Heart left ventricle (tissue), 16 donors: ENCODE results near the gene SERHL2. TPM values are rescaled to one million over a fixed set of nuclear protein-coding genes. Genes with fewer than 3 reads are reported as not detected.
"Not testable (repeated sequence)": the region's sequence is repeated elsewhere in the genome, so short reads cannot be mapped to it uniquely, and the experiment has no call there.

ENCODE experiments used
- ATAC-seq, 4 donors: fragments of 200-7000 bp; cut with Tn5 transposase; one replicate each; pipeline ENCODE4 v1.9.1; 2020 to 2022; ENCODE audit warnings: moderate library complexity in 4 of 4, mild to moderate bottlenecking in 3 of 4, moderate number of reproducible peaks in 1 of 4
- DNase-seq, 5 donors: peaks; one replicate each; pipeline ENCODE4 v3.0.0-alpha.2; 2020
- H3K27ac ChIP-seq, 12 donors: fragments of 200-600 bp; sonication (generic) in 4 of 12; one replicate each; pipeline versions ENCODE4 v1.5.0 to v1.8.0; 2016 to 2022; ENCODE audit warnings: mild to moderate bottlenecking in 2 of 12
- H3K27me3 ChIP-seq, 9 donors: fragments of 200-600 bp; sonication (generic) in 2 of 9; one replicate each; pipeline versions ENCODE4 v1.5.1 to v1.8.0; 2016 to 2022; ENCODE audit warnings: mild to moderate bottlenecking in 3 of 9
- H3K36me3 ChIP-seq, 9 donors: fragments of 200-600 bp; sonication (generic) in 2 of 9; one replicate each; pipeline versions ENCODE4 v1.5.0 to v1.8.0; 2018 to 2022; ENCODE audit warnings: mild to moderate bottlenecking in 2 of 9
- H3K4me1 ChIP-seq, 12 donors: fragments of 200-600 bp; sonication (generic) in 4 of 12; one replicate each; pipeline versions ENCODE4 v1.5.0 to v1.8.0; 2016 to 2022; ENCODE audit warnings: mild to moderate bottlenecking in 3 of 12
- H3K4me3 ChIP-seq, 12 donors: fragments of 200-600 bp; sonication (generic) in 4 of 12; one replicate each; pipeline versions ENCODE4 v1.5.0 to v1.8.0; 2017 to 2022; ENCODE audit warnings: mild to moderate bottlenecking in 9 of 12, moderate library complexity in 4 of 12
- H3K9me3 ChIP-seq, 12 donors: fragments of 200-600 bp; sonication (generic) in 4 of 12; one replicate each; pipeline versions ENCODE4 v1.5.0 to v1.8.0; 2016 to 2022; ENCODE audit warnings: mild to moderate bottlenecking in 1 of 12
- POLR2A ChIP-seq, 2 donors: fragments of 450-650 bp; IDR thresholded peaks; one replicate each; pipeline ENCODE4 v1.6.1; 2017; ENCODE audit warnings: antibody characterized with exemption in 2 of 2, mild to moderate bottlenecking in 2 of 2, moderate library complexity in 2 of 2
- WGBS, 4 donors: extraction: QIAGEN DNeasy Blood & Tissue Kit in 2 of 4; methylation state at CpG; one replicate each; pipeline versions ENCODE4 v1.1.5 to v1.1.7; 2013 to 2018; 5-methylcytosine and 5-hydroxymethylcytosine counted together
- intact Hi-C, 10 donors: fragments of 100-400 bp; cut with DNase I; formaldehyde crosslinking; loops; one replicate each; pipeline versions ENCODE4 v1.11.1 to v1.14.2; 2022
- polyA plus RNA-seq, 2 donors: library from polyadenylated mRNA; stranded (reverse); fragments of 200-250 nt; gene quantifications; one replicate each; pipeline ENCODE4 v1.2.3, GENCODE V29; 2013
- total RNA-seq, 9 donors: library from RNA; depleted of rRNA in 2 of 9; stranded (reverse); fragments of >200 nt in 2 of 9; fragmentation: NEBNext Ultra II Directional in 3 of 9; extraction: Animal tissue kit (Norgen Biotek cat#: 25700) in 3 of 9; gene quantifications; one replicate each; pipeline versions ENCODE4 v1.1.0 to v1.2.4, GENCODE V29; 2016 to 2023
- TF ChIP-seq, protein P1 (sequence below), 12 donors: fragments of 200-600 bp; sonication (generic) in 4 of 12; IDR thresholded peaks; one replicate each; pipeline versions ENCODE4 v1.5.0 to v1.8.0; 2018 to 2022; ENCODE audit warnings: antibody characterized with exemption in 12 of 12, mild to moderate bottlenecking in 5 of 12
- donor health status: ischemic (EF 13 %, LVEDD 7.1; RV severe dilation, severe dysfunction).
- donor health status: healthy with polysubstance abuse.
- donor health status: DM: no; HTN: yes; CAD: no.
- donor health status: DM: no; HTN: no; CAD: no.
- donor health status: ischemic (EF 25% LVEDD 6.9; RV normal size, moderate dysfunction).
- donor health status: ischemic (EF 25% LVEDD 5.7; RV mildly dilated, moderate dysfunction).
- donor health status: healthy.
- donor health status: DM: yes; HTN: yes; CAD: no.
- donor health status: ischemic (EF 35%, LVEDD 5.7; RV mildly dilated, moderate dysfunction).
- donor health status: nonischemic (EF 11% LVEDD 7.7; RV severe dilation, severe dysfunction).
- donor health status: DM: yes; HTN: yes; CAD: no.
- donor health status: PGD.
- donor health status: ischemic (EF 29% LVEDD 5.4; RV normal size, mild dysfunction).
- donor health status: nonischemic (EF 23%, LVEDD 6.1; RV moderate dilation, normal function).

Gene SERHL2
- total and polyA plus RNA-seq, 11 donors, result 0.90 to 5.3 (median 3.4) TPM

- DNase-seq (no peak), ATAC-seq (peak in 1 of 4 donors; percentile 14)
- Histone ChIP-seq H3K4me3 (no peak overlapping the region), H3K27ac (peak overlapping the region in 1 of 12 donors; percentile 83), H3K4me1 (peaks cover 0 to 21% (median 4%) of the 10 kb centered on the region in 12 donors), H3K27me3 (no peaks in the 10 kb centered on the region), H3K36me3 (peaks cover 0 to 42% (median 17%) of the 10 kb centered on the region in 9 donors), H3K9me3 (no peaks in the 10 kb centered on the region)
- intact Hi-C loops, result loop anchor here in 2 of 10 donors (5.0 to 10.0 kb wide), 2 partner anchors 41 to 103 kb away; partner anchors contain the start of genes SERHL2 (in 2 of the 2) and POLDIP3 (in 1 of the 2)
- 63 to 70% (median 67%) methylated on average over 8 to 10 of the region's 10 CpGs for WGBS, 4 donors
- TF ChIP-seq POLR2A (IDR thresholded peaks at IDR 0.05), result no peak
- TF ChIP-seq, protein P1, sequence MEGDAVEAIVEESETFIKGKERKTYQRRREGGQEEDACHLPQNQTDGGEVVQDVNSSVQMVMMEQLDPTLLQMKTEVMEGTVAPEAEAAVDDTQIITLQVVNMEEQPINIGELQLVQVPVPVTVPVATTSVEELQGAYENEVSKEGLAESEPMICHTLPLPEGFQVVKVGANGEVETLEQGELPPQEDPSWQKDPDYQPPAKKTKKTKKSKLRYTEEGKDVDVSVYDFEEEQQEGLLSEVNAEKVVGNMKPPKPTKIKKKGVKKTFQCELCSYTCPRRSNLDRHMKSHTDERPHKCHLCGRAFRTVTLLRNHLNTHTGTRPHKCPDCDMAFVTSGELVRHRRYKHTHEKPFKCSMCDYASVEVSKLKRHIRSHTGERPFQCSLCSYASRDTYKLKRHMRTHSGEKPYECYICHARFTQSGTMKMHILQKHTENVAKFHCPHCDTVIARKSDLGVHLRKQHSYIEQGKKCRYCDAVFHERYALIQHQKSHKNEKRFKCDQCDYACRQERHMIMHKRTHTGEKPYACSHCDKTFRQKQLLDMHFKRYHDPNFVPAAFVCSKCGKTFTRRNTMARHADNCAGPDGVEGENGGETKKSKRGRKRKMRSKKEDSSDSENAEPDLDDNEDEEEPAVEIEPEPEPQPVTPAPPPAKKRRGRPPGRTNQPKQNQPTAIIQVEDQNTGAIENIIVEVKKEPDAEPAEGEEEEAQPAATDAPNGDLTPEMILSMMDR (IDR thresholded peaks at IDR 0.05), result no peak
Observed at GRCh38 chr22:42511401-42511891, 42.3 kb upstream of the SERHL2 start.

DNA sequence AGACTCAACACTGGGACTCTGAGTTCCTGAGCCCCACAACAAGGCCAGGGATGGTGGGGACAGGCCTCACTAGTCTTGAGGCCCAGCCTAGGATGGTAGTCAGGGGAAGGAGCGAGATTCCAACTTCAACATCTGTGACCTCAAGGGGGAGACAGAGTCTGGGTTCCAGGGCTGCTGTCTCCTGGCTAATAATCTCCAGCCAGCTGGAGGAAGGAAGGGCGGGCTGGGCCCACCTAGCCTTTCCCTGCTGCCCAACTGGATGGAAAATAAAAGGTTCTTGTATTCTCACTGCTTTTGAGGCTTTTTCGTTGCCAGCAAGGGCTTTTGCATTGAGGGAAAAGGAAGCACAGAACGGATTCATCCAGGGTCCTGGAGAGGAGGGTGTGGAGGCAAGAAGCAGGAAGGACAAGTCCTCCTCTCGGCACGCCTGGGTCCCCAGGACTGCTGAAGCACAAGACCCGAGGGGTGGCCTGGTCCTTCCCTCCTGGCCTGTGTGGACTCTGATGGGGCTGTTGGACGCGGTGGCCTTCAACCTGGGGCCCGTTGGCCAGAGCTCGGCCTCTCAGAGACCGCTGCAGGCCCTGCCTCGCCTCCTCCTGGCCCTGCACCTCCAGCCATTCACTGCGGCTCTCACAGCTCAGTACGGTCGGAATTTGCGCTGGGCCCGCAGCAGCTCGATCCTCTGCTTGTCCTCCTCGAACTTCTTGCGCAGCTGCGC lies 41.3 kb upstream of the SERHL2 start:
- intact Hi-C loops, result loop anchor here in 2 of 10 donors (5.0 to 10.0 kb wide), 2 partner anchors 40 to 102 kb away; partner anchors contain the start of genes SERHL2 (in 2 of the 2) and POLDIP3 (in 1 of the 2)
- TF ChIP-seq, protein P1 (IDR thresholded peaks at IDR 0.05), result peak in 10 of 12 donors; percentile 12 to 66 (median 36)
- H3K4me1 ChIP-seq, result peaks cover 0 to 21% (median 4%) of the 10 kb centered on the region in 12 donors
- not testable (repeated sequence) for H3K4me3 ChIP-seq, H3K27me3 ChIP-seq, H3K9me3 ChIP-seq
- peak overlapping the region in 10 of 12 donors; percentile 44 to 83 (median 64) for H3K27ac ChIP-seq
- peak; percentile 49 to 82 (median 54) for ATAC-seq
- H3K36me3 ChIP-seq, result peaks cover 0 to 52% (median 26%) of the 10 kb centered on the region in 9 donors
- WGBS, 4 donors, result 61 to 73% (median 70%) methylated on average over 12 to 22 of the region's 22 CpGs
- peak in 4 of 5 donors; percentile 36 to 79 (median 50) for DNase-seq

DNA sequence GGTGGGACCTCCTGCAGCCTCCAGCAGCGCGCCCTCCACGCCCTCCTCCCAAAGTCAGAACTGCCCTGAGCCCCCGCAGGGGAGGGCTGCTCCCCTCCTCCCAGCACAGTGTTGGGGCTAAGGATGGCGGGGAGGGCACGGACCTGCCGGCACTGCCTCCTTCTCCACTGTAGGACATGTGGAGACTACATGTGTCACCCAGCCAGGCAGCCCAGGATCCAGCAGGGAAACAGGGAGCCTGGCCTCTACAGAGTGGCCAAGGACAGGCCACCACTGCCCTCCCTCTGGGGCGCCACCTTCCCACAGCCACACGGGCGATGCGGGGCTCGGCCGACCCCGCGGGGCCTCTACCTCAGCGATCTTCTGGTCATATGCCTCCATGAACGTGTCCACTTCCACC lies 39.4 kb upstream of the SERHL2 start:
- WGBS, 4 donors, result 91 to 95% (median 93%) methylated on average over 12 to 17 of the region's 17 CpGs
- not testable (repeated sequence) for H3K27ac ChIP-seq, H3K4me3 ChIP-seq, H3K27me3 ChIP-seq, H3K9me3 ChIP-seq, ATAC-seq
- intact Hi-C loops, result loop anchor here in 2 of 10 donors (5.0 to 10.0 kb wide), 2 partner anchors 38 to 100 kb away; partner anchors contain the start of genes SERHL2 (in 2 of the 2) and POLDIP3 (in 1 of the 2)
- H3K36me3 ChIP-seq, result peaks cover 0 to 57% (median 27%) of the 10 kb centered on the region in 9 donors
- H3K4me1 ChIP-seq, result peaks cover 0 to 28% (median 5%) of the 10 kb centered on the region in 12 donors
- peak in 1 of 5 donors; percentile 58 for DNase-seq

- DNase-seq, H3K4me3 ChIP-seq, ATAC-seq, H3K27ac ChIP-seq, H3K9me3 ChIP-seq, H3K27me3 ChIP-seq: not testable (repeated sequence)
- H3K4me1 ChIP-seq, result peaks cover 0 to 33% (median 9%) of the 10 kb centered on the region in 12 donors
- 87 to 93% (median 91%) methylated on average over 3 to 7 of the region's 8 CpGs for WGBS, 4 donors
- intact Hi-C loops, result loop anchor here in 1 of 10 donors (5.0 to 10.0 kb wide), 2 partner anchors 72 to 99 kb away; partner anchors contain the start of gene POLDIP3
- peaks cover 0 to 57% (median 27%) of the 10 kb centered on the region in 9 donors for H3K36me3 ChIP-seq
Observed at GRCh38 chr22:42515304-42515703, 38.5 kb upstream of the SERHL2 start.

GRCh38 chr22:42515896-42516295 lies 37.9 kb upstream of the SERHL2 start:
- H3K27me3 ChIP-seq, result no peaks in the 10 kb centered on the region
- no peaks in the 10 kb centered on the region for H3K9me3 ChIP-seq
- ATAC-seq (no peak), DNase-seq (no peak)
- intact Hi-C loops, result loop anchor here in 1 of 10 donors (5.0 to 10.0 kb wide), 2 partner anchors 71 to 99 kb away; partner anchors contain the start of gene POLDIP3
- H3K4me3 ChIP-seq, result no peak overlapping the region
- 59 to 69% (median 68%) methylated on average over 12 to 14 of the region's 14 CpGs for whole genome bisulfite sequencing, 4 donors
- H3K36me3 ChIP-seq, result peaks cover 0 to 56% (median 27%) of the 10 kb centered on the region in 9 donors
- TF ChIP-seq POLR2A (IDR thresholded peaks at IDR 0.05), result no peak
- TF ChIP-seq, protein P1 (IDR thresholded peaks at IDR 0.05), result no peak
- H3K4me1 ChIP-seq, result peaks cover 0 to 38% (median 10%) of the 10 kb centered on the region in 12 donors
- H3K27ac ChIP-seq, result no peak overlapping the region

DNA sequence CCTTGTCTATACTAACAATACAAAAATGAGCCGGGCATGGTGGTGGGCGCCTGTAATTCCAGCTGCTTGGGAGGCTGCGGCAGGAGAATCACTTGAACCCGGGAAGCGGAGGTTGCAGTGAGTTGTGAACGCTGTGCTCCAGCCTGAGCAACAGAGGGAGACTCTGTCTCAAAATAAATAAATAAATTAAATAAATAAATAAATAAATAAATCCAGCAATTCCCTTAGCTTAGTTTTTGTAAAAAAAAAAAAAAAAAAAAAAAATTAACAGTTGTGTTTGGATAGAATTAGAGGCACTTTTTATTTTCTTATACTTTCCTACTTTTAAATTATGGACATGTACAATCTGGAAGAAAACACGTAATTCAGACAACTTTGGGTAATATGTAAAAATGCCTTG lies 36.7 kb upstream of the SERHL2 start:
- Histone ChIP-seq H3K4me1 (peaks cover 0 to 33% (median 10%) of the 10 kb centered on the region in 12 donors), H3K36me3 (peaks cover 0 to 46% (median 24%) of the 10 kb centered on the region in 9 donors)
- not testable (repeated sequence) for DNase-seq, H3K9me3 ChIP-seq, H3K4me3 ChIP-seq, H3K27ac ChIP-seq, H3K27me3 ChIP-seq, ATAC-seq
- WGBS, 4 donors, result 95 to 98% (median 96%) methylated on average over 7 of the region's 7 CpGs
- intact Hi-C loops, result loop anchor here in 1 of 10 donors (5.0 to 10.0 kb wide), 2 partner anchors 70 to 98 kb away; partner anchors contain the start of gene POLDIP3
